ENCODE results near the gene WWOX.
A peak's percentile ranks its signal among the peaks of the same experiment; 100 is the strongest.

WWOX gene

GRCh38 chr16:78399384-78399783, 299.9 kb downstream of the WWOX start:
- ATAC-seq (no peak), DNase-seq (no peak)

DNA sequence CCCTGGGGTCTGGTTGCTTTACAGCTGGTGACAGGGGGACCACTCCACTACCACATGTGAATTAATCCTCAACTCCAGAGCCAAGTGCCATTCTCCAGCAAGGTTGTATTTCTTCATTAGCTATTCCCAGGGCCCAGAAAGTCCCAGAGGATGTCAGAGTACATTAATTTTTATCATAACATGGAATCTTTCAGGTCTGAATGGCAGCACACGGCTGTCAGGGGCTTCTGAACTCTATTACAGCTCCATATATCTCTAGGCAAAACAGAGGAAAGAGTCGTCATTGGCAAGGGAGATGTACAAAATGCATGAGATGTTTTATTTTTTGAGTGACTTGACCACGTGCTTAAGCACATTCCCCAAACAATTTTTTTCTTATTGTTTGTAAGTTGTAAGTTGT, 303.4 kb downstream of the WWOX start:
- ATAC-seq, result no peak

DNA sequence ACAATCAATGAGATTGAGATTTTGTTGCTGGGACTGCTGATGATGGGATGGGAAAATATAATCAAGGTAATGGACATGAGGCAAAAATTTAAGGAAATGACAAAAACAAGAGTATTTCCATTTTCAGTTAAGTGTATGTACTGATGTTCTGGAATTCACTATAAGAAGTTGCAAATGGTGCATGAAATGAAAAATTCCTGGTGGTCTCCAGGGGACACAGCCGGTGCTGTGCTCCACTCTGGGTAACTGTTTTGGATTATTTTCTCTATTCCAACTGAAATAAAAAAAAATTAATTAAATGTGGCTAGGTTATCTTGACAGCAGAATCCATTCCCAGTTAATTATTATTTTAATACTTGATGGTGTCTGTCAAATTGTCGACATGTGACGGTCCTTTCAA, 305.6 kb downstream of the WWOX start:
- ATAC-seq, result no peak
- no peak for DNase-seq

More for the DNA sequence above, 303.4 kb downstream of the WWOX start:
- DNase-seq, result no peak

- DNase-seq, result no peak
- no peak for ATAC-seq
Measured at GRCh38 chr16:78405833-78406232, 306.4 kb downstream of the WWOX start.

DNA sequence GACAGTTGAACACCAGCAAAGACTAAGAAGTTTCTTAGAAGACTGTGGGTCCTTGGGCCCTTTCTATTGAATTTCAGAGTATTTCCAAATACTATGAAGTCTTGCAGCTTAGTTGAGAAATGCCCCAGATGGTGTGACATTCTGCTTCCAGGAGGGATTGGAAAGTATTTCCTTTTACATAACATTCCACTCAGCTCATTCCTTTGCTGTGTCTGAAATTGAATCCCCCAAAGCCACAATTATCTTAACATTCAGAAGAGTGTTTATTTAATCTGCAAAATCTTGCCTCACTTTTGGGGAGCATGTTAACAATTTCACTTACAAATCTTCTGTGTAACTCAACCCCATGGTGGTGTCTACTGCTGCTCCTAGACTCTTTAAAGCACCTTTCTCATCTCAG, 307.7 kb downstream of the WWOX start:
- ATAC-seq, result no peak
- no peak for DNase-seq

GRCh38 chr16:78413651-78414050, 314.2 kb downstream of the WWOX start:
- ATAC-seq (no peak), DNase-seq (no peak)

DNA sequence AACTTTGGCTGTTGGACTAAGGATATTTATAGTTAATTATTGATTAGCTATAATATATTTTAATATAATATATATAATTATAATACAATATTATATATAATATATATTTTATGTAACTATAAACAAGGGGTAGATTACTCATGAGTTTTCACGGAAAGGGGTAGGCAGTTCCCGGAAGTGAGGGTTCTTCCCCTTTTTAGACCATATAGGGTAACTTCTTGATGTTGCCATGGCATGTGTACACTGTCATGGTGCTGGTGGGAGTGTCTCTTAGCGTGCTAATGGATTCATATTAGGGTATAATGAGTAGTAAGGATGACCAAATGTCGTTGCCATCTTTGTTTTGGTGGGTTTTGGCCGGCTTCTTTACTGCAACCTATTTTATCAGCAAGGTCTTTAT, 315.6 kb downstream of the WWOX start:
- DNase-seq, result no peak
- ATAC-seq, result no peak

DNA sequence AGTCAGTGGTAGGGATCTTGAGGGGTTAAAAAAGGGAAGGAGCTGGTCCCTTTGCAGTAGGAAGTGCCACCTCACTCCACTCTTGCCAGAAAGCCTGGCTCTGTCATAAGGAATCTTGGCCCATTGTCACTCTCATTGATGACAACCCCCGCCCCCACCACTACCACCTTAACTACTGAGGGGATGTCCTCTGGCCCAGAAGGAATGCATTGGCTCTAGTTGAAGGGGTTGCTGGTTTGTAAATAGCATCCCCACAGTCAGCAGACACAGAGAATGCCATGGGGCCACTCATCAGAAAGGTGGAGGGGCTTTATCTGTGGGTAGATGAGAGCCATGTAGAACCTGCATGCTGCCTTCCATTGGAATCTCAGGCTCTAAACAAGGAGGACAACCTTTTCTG, 316.2 kb downstream of the WWOX start:
- no peak for ATAC-seq
- DNase-seq, result no peak

DNA sequence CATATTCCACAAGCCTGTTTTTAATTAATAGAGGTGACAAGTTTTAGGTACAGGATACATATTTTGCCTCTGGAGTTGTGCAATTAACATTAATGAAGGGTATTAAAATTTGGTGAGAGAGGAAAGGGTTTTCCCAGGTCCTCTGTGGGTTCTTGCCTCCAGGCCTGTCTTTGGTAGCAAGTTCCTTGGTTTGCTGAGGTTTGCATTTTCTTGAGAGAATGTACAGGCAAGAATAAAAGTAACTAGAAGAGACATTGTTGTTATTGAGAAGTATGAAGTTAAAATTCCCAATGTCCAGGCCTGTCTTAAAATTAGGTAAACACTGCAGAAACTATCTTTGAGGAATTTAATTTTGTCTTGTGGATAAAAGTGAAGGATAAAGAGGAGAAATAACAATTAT, 316.9 kb downstream of the WWOX start:
- no peak for ATAC-seq
- DNase-seq, result no peak

- no peak for ATAC-seq
Measured at GRCh38 chr16:78421181-78421708, 321.8 kb downstream of the WWOX start.

GRCh38 chr16:78425281-78425680, 325.8 kb downstream of the WWOX start:
- ATAC-seq, result no peak
- no peak for DNase-seq

More at GRCh38 chr16:78421181-78421708, 321.8 kb downstream of the WWOX start:
- DNase-seq, result no peak

- ATAC-seq (no peak), DNase-seq (no peak)
Measured at GRCh38 chr16:78425891-78426510, 326.5 kb downstream of the WWOX start.

DNA sequence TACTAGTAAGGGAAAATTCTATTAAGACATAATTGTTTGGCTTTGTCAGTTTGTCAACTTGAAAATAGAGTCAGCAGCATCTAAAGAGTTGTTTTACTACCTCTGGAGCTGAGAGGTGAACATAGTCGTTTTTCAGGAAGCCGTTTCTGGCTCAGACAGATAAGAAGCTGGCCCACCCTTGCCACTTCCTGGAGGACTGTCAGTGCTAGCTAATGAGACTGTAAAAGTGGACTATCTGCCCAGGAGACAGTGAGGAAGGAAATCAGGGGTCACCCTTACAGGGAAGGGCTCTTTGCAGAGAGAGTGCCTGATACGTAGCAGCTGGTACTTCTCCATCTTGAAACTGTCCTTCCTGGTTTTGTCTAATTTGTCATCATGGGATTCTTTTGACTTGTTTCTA, 328.7 kb downstream of the WWOX start:
- no peak for DNase-seq
- ATAC-seq, result no peak

GRCh38 chr16:78430281-78430680, 330.8 kb downstream of the WWOX start:
- ATAC-seq, result no peak
- no peak for DNase-seq

DNA sequence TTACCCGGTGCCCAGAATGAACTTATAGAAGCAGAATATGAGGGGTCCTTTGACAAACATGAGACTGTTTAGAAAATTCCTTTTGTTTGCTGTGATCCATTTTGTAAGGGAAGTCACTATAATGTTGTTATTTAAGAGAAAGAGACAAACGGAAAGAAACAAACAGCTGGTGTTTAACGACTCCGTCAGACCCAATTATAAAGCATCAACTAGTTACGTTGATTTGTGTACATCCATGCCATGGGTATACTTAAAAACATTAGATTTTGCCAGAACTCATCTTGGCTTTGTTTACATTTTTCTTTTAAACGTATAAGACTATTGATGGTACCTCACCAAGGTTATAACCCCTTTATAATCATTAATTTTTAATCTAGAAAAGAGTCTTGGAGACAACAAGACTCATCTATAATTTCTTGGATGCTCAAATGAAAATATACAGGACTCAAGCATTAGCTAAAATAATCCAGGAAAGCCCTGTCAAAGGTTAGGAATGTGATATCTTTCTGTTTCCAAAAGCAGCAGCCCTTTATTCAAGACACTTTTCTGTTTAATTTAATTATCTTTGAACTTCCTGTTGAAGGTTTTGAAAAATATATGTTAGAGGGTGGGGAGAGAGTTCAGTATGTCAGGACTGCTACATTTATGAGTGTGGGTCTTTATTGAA, 331.7 kb downstream of the WWOX start:
- no peak for DNase-seq
- ATAC-seq, result no peak

- no peak for DNase-seq
- no peak for ATAC-seq
Measured at GRCh38 chr16:78431701-78432100, 332.2 kb downstream of the WWOX start.

- DNase-seq (no peak), ATAC-seq (no peak)
Measured at GRCh38 chr16:78432451-78432850, 333.0 kb downstream of the WWOX start.

- DNase-seq (no peak), ATAC-seq (no peak)
Measured at GRCh38 chr16:78433116-78433515, 333.7 kb downstream of the WWOX start.

DNA sequence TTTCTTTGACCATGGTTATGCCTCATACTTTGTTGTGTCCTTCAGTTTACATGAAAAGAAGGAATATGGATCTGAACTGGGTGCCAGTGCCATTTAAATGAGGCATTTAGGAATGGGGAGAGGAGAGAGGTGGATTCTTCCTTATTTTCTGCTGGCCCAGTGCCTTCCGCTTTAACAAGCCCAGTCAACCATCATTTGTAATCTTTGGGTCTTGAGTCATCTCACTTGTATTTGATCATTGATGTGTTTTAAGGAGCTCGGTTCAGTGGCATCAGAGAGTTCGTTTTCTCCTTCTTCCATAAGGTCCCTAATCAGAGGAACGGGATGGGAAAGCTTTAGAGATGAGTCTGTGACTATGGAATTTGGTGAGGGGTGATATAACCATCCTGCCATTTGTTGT, 334.9 kb downstream of the WWOX start:
- DNase-seq (no peak), ATAC-seq (no peak)

GRCh38 chr16:78435260-78435659, 335.8 kb downstream of the WWOX start:
- no peak for ATAC-seq
- DNase-seq, result no peak

GRCh38 chr16:78436023-78436422, 336.6 kb downstream of the WWOX start:
- DNase-seq (no peak), ATAC-seq (no peak)

DNA sequence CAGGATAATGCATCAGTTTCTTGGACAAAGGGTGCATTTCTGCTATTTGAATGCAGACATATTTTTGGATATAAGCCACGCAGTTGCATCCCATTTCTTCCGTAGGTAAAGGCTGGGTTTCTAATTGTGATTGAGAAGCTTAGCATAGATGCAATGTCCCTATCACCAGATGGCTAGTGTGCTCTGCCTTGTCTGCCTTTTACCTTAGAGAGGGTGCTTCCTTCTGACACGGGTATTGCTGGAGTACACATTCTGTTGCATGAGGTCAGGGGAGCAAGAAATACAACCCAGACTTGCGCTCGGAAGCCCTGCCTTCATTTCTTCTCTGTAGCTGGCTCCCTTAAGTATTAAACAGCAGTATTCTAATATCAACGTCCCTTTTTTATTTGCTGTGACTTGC, 337.4 kb downstream of the WWOX start:
- no peak for ATAC-seq
- no peak for DNase-seq

GRCh38 chr16:78437352-78437968, 338.0 kb downstream of the WWOX start:
- ATAC-seq, result no peak
- DNase-seq, result peak; percentile 36

GRCh38 chr16:78438219-78438618, 338.8 kb downstream of the WWOX start:
- no peak for DNase-seq
- ATAC-seq, result no peak

All from stimulated activated naive CD8-positive, alpha-beta T cell treated with anti-CD3 and anti-CD28 coated beads, Interleukin-15, Interleukin-2, amounts not matched to agents 100 U/mL and 50 U/mL, for 24 hours (primary cell).